Measurements from ENCODE around the gene C5orf52. TPM values are rescaled to one million over a fixed set of nuclear protein-coding genes. Genes with fewer than 3 reads are reported as not detected.

Gene C5orf52
- total and polyA plus RNA-seq, 8 donors = not detected

- TF ChIP-seq EP300 (IDR thresholded peaks at IDR 0.05) = no peak
- TF ChIP-seq CTCF (IDR thresholded peaks at IDR 0.05) = no peak
- no peak for TF ChIP-seq POLR2AphosphoS5 (IDR thresholded peaks at IDR 0.05)
- TF ChIP-seq POLR2A (IDR thresholded peaks at IDR 0.05) = no peak
These were observed 11.3 kb upstream of the C5orf52 start for GRCh38 chr5:157659868-157660660.

GRCh38 chr5:157665467-157666070, 5.8 kb upstream of the C5orf52 start:
- Histone ChIP-seq H3K9me3 (peaks cover 0 to 9% (median 4%) of the 10 kb centered on the region in 4 donors), H3K4me1 (peaks cover 3 to 6% (median 3%) of the 10 kb centered on the region in 4 donors), H3K27me3 (peaks cover 0 to 11% (median 0%) of the 10 kb centered on the region in 3 donors), H3K27ac (no peak overlapping the region), H3K4me3 (no peak overlapping the region), H3K36me3 (no peaks in the 10 kb centered on the region)
- peak in 1 of 2 donors; percentile 41 for DNase-seq
- TF ChIP-seq POLR2A (IDR thresholded peaks at IDR 0.05) (no peak), POLR2AphosphoS5 (IDR thresholded peaks at IDR 0.05) (no peak), EP300 (IDR thresholded peaks at IDR 0.05) (no peak), CTCF (IDR thresholded peaks at IDR 0.05) (no peak)
- 71 to 81% (median 80%) methylated on average over 2 of the region's 2 CpGs for WGBS, 5 donors
- intact Hi-C loops (cut with DNase I; ENCODE audit: low total_unique reads) = no loop called here

More at GRCh38 chr5:157659868-157660660, 11.3 kb upstream of the C5orf52 start:
- DNase-seq = no peak
- 84 to 89% (median 88%) methylated on average over 8 of the region's 8 CpGs for WGBS, 5 donors
- intact Hi-C loops (cut with DNase I; ENCODE audit: low total_unique reads) = no loop called here
- Histone ChIP-seq H3K27me3 (no peaks in the 10 kb centered on the region), H3K4me3 (no peak overlapping the region), H3K4me1 (no peaks in the 10 kb centered on the region), H3K9me3 (peaks cover 0 to 25% (median 16%) of the 10 kb centered on the region in 4 donors), H3K36me3 (no peaks in the 10 kb centered on the region), H3K27ac (no peak overlapping the region)

GRCh38 chr5:157668356-157668755, 3.0 kb upstream of the C5orf52 start:
- TF ChIP-seq POLR2A (IDR thresholded peaks at IDR 0.05) (no peak), EP300 (IDR thresholded peaks at IDR 0.05) (no peak)
- WGBS, 5 donors = 59 to 83% (median 71%) methylated on average over 1 of the region's 1 CpG
- no peak for DNase-seq
- Histone ChIP-seq H3K4me3 (no peak overlapping the region), H3K4me1 (peaks cover 14 to 18% (median 16%) of the 10 kb centered on the region in 4 donors), H3K36me3 (no peaks in the 10 kb centered on the region), H3K27me3 (peaks cover 0 to 28% (median 9%) of the 10 kb centered on the region in 3 donors), H3K27ac (no peak overlapping the region), H3K9me3 (no peaks in the 10 kb centered on the region)
- intact Hi-C loops (cut with DNase I; ENCODE audit: low total_unique reads) = no loop called here

- no peak for TF ChIP-seq CTCF (IDR thresholded peaks at IDR 0.05)
- no peak for TF ChIP-seq POLR2A (IDR thresholded peaks at IDR 0.05)
- no peak for TF ChIP-seq EP300 (IDR thresholded peaks at IDR 0.05)
- no peak for TF ChIP-seq POLR2AphosphoS5 (IDR thresholded peaks at IDR 0.05)
- Histone ChIP-seq H3K36me3 (no peaks in the 10 kb centered on the region), H3K27ac (no peak overlapping the region), H3K27me3 (peaks cover 0 to 28% (median 9%) of the 10 kb centered on the region in 3 donors), H3K4me3 (no peak overlapping the region), H3K9me3 (no peaks in the 10 kb centered on the region), H3K4me1 (peaks cover 14 to 18% (median 16%) of the 10 kb centered on the region in 4 donors)
- no peak for DNase-seq
- intact Hi-C loops (cut with DNase I; ENCODE audit: low total_unique reads) = no loop called here
- WGBS, 5 donors = 80 to 91% (median 85%) methylated on average over 6 of the region's 6 CpGs
These were observed 1.6 kb upstream of the C5orf52 start for GRCh38 chr5:157669701-157670097.

All from stomach (tissue), 9 donors.